GM12865 (cell line): ENCODE data around the gene LDLR.
A peak's percentile ranks its signal among the peaks of the same experiment; 100 is the strongest.
"Not testable (repeated sequence)": the region's sequence is repeated elsewhere in the genome, so short reads cannot be mapped to it uniquely, and the experiment has no call there.

Experiments used
- DNase-seq: peaks from one replicate; pipeline ENCODE4 v3.0.0; 2010; ENCODE audit warnings: low read depth
- H3K4me3 ChIP-seq: 2 replicates; pipeline ENCODE4 v1.5.1; 2011; ENCODE audit warnings: mild to moderate bottlenecking, low read depth, low read length, control low read depth
- CTCF ChIP-seq: IDR thresholded peaks from 2 replicates; pipeline ENCODE4 v1.5.1; 2011; ENCODE audit warnings: low read length, control low read depth, low read depth, inconsistent platforms; ENCODE audit not compliant: insufficient read depth; ENCODE audit errors: missing control alignments

LDLR gene

GRCh38 chr19:11174336-11174735, 85.1 kb downstream of the LDLR start:
- no peak overlapping the region for H3K4me3 ChIP-seq
- DNase-seq: no peak
- TF ChIP-seq CTCF: no peak

DNA sequence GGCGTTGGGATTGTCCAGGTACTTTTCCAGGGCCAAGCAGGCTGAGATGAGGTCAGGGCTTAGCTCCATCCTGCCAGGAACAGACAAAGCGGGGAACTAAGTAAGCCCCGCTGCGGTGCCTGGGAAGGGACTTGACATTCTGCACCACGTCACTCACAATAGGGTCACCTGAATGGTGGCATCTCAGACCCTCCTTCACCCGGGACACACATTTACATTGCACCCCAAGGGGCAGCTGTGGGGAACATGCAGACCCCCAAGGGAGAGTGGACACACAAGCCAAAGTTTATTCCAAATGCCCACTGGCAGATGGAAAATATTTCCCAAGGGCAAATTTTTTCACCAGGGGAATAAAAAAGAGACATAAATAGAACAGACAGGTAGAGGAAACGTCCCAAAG, 86.7 kb downstream of the LDLR start:
- no peak for TF ChIP-seq CTCF
- no peak overlapping the region for H3K4me3 ChIP-seq

GRCh38 chr19:11176466-11177193, 87.4 kb downstream of the LDLR start:
- DNase-seq: no peak
- no peak for TF ChIP-seq CTCF
- H3K4me3 ChIP-seq: no peak overlapping the region

More for the DNA sequence above, 86.7 kb downstream of the LDLR start:
- no peak for DNase-seq

GRCh38 chr19:11177592-11177991, 88.3 kb downstream of the LDLR start:
- no peak for TF ChIP-seq CTCF
- DNase-seq: no peak
- no peak overlapping the region for H3K4me3 ChIP-seq

GRCh38 chr19:11179145-11179465, 89.8 kb downstream of the LDLR start:
- not testable (repeated sequence) for DNase-seq
- H3K4me3 ChIP-seq: peak overlapping the region; percentile 51

- no peak for TF ChIP-seq CTCF
- DNase-seq: peak; percentile 83
- H3K4me3 ChIP-seq: peak overlapping the region; percentile 51
These were observed 90.5 kb downstream of the LDLR start for GRCh38 chr19:11179716-11180297.

GRCh38 chr19:11180346-11180745, 91.1 kb downstream of the LDLR start:
- DNase-seq: no peak
- H3K4me3 ChIP-seq: peak overlapping the region; percentile 51; the same call in 1 of the 2 replicates
- TF ChIP-seq CTCF: no peak

DNA sequence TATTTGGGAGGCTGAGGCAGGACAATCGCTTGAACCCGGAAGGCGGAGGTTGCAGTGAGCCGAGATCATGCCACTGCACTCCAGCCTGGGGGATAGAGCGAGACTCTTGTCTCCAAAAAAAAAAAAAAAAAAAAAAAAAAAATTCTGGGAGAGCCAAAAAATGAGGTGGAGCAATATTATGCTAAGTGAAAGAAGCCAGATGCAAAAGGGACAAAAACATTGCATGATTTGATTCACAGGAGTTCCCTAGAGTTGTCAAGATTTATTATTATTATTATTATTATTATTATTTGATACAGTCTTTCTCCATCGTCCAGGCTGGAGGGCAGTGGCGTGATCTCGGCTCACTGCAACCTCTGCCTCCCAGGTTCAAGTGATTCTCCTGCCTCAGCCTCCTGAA, 91.7 kb downstream of the LDLR start:
- not testable (repeated sequence) for DNase-seq, H3K4me3 ChIP-seq
